Mammary epithelial cell (primary cell): ENCODE measurements around the gene AKR1C4.

Experiments used
- EZH2 ChIP-seq: IDR thresholded peaks from 2 replicates; pipeline ENCODE4 v1.6.1; 2012; ENCODE audit warnings: low read length, inconsistent platforms, borderline replicate concordance
- TF ChIP-seq, protein P1 (sequence below), 2 donors: IDR thresholded peaks in 1 of 2; conservative IDR thresholded peaks in 1 of 2; 2 replicates each; pipeline ENCODE4 v1.5.1; 2011 to 2012; ENCODE audit warnings: inconsistent platforms in 2 of 2, low read length in 2 of 2, mild to moderate bottlenecking in 2 of 2, control low read depth in 1 of 2, low read depth in 1 of 2; ENCODE audit not compliant: insufficient read depth in 1 of 2; ENCODE audit errors: extremely low read depth in 1 of 2

DNA sequence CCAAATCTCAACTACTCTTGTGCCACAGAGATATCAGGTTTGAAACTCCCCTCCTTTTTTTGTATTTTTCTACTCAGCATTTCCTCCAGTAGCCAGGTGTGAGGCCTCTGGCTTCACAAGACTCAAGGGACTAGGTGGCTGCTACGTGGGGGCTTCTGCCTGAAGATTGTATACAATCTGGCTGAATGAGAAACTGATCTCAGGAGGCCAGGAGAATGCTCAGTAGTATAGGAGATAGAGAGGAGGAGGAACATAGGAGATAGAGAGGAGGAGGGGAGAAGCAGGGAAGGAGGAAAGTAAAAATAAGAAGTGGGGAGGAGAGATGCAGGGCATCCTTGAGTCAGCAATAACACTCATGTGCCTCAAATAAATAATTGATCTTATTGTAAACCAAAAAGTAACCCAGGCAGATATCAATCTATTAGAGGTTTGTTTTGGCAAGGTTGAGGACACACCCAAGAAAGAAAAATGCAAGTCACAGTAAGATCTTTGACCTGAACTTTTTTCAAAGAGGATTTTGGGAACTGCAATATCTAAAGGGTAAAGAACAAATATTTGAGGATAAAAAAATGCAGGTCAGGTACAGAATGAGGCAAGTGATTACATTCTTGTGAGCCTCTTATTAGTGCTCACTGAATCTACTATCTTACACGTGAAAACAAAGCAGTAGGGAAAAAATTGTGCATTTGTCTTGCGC lies 48.5 kb upstream of the AKR1C4 start:
- TF ChIP-seq, protein P1, sequence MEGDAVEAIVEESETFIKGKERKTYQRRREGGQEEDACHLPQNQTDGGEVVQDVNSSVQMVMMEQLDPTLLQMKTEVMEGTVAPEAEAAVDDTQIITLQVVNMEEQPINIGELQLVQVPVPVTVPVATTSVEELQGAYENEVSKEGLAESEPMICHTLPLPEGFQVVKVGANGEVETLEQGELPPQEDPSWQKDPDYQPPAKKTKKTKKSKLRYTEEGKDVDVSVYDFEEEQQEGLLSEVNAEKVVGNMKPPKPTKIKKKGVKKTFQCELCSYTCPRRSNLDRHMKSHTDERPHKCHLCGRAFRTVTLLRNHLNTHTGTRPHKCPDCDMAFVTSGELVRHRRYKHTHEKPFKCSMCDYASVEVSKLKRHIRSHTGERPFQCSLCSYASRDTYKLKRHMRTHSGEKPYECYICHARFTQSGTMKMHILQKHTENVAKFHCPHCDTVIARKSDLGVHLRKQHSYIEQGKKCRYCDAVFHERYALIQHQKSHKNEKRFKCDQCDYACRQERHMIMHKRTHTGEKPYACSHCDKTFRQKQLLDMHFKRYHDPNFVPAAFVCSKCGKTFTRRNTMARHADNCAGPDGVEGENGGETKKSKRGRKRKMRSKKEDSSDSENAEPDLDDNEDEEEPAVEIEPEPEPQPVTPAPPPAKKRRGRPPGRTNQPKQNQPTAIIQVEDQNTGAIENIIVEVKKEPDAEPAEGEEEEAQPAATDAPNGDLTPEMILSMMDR (conservative IDR thresholded peaks at IDR 0.05 in 1 of 2, IDR thresholded peaks at IDR 0.05 in 1 of 2; ENCODE audit: extremely low read depth in 1 of 2, insufficient read depth in 1 of 2, low read depth in 1 of 2, low read length in 2 of 2) = no peak
- no peak for TF ChIP-seq EZH2
